HEK293T (cell line): ENCODE results near the gene PRCD.

ENCODE experiments used
- ARNT ChIP-seq: fragments of 450-650 bp; IDR thresholded peaks from 2 replicates; pipeline ENCODE4 v1.6.1; 2017; ENCODE audit warnings: mild to moderate bottlenecking
- ELF4 ChIP-seq: fragments of 450-650 bp; IDR thresholded peaks from 2 replicates; pipeline ENCODE4 v1.6.1; 2017; ENCODE audit warnings: antibody characterized with exemption
- FOXK2 ChIP-seq: fragments of 450-650 bp; IDR thresholded peaks from 2 replicates; pipeline ENCODE4 v1.6.1; 2016; ENCODE audit warnings: mild to moderate bottlenecking
- FOXM1 ChIP-seq: fragments of 450-650 bp; IDR thresholded peaks from 2 replicates; pipeline ENCODE4 v1.6.1; 2017; ENCODE audit warnings: mild to moderate bottlenecking, borderline replicate concordance
- HDGF ChIP-seq: fragments of 450-650 bp; IDR thresholded peaks from 2 replicates; pipeline ENCODE4 v1.6.1; 2017; ENCODE audit warnings: antibody characterized with exemption, borderline replicate concordance
- NFRKB ChIP-seq: fragments of 450-650 bp; IDR thresholded peaks from 2 replicates; pipeline ENCODE4 v1.6.1; 2016; ENCODE audit warnings: mild to moderate bottlenecking, moderate library complexity
- PKNOX1 ChIP-seq: fragments of 450-650 bp; IDR thresholded peaks from 2 replicates; pipeline ENCODE4 v1.6.1; 2016

GRCh38 chr17:76504117-76504516 is 35.7 kb upstream of the PRCD start:
- TF ChIP-seq HDGF (no peak), ARNT (no peak), PKNOX1 (no peak), FOXM1 (no peak), NFRKB (no peak), ELF4 (no peak), FOXK2 (no peak)
